ENCODE results near the gene CCM2L. TPM values are rescaled to one million over a fixed set of nuclear protein-coding genes. Genes with fewer than 3 reads are reported as not detected.

CCM2L gene
- total and polyA plus RNA-seq, 9 of the 15 experiments (the other 6 are each of a cell fraction or from before 2014, with no cell fraction given) = 0.04 TPM; not detected in 8

GRCh38 chr20:32017711-32018251 lies 7.5 kb downstream of the CCM2L start:
- in situ Hi-C loops (cut with MboI) = no loop called here
- intact Hi-C loops (cut with micrococcal nuclease) = loop anchor here (5.0 kb wide), 1 partner anchor 65 kb away; the partner anchor contains the start of gene PDRG1
- no peak for FAIRE-seq

More at GRCh38 chr20:32017711-32018251, 7.5 kb downstream of the CCM2L start:
- 4% methylated on average over 20 of the region's 35 CpGs for WGBS (ENCODE audit: insufficient coverage, low coverage, missing lambda C conversion rate)
- no peak overlapping the region for H3K27ac ChIP-seq (ENCODE audit: extremely low read depth, low read depth, low read length)
- BruUV-seq (replicated peaks) = no TSS peak
- H3K9me3 ChIP-seq (replicated peaks; ENCODE audit: control insufficient read depth, insufficient read depth, low read depth, low read length) = no peaks in the 10 kb centered on the region
- H3K36me3 ChIP-seq (ENCODE audit: control insufficient read depth, insufficient read depth, low read length) = no peaks in the 10 kb centered on the region
- H3K9me1 ChIP-seq (ENCODE audit: control insufficient read depth, insufficient read depth, low read length) = no peaks in the 10 kb centered on the region
- ATAC-seq (peak; percentile 77), DNase-seq (ENCODE audit: extremely low read depth in 1 of 4, low spot score in 3 of 4) (peak; percentile 62 to 81 (median 70))
- peak overlapping the region; percentile 33 for H3K4me2 ChIP-seq (ENCODE audit: insufficient read depth, low read length)
- TF ChIP-seq NRF1 (conservative IDR thresholded peaks at IDR 0.05 in 1 of 2, IDR thresholded peaks at IDR 0.05 in 1 of 2) = 0 out of 4 replicates have a peak, but pooled peaks of 1 of the 2 experiments have one; percentile 25
- no peak for TF ChIP-seq CBFB (CRISPR knock-in tag; IDR thresholded peaks at IDR 0.05)
- 0 out of 2 replicates have a peak, but pooled peaks have one; percentile 39 for TF ChIP-seq CREM (IDR thresholded peaks at IDR 0.05; ENCODE audit: low read depth)
- TF ChIP-seq CTCFL (IDR thresholded peaks at IDR 0.05; ENCODE audit: borderline replicate concordance, insufficient read depth, low read depth, low read length, poor library complexity, severe bottlenecking) = peak; percentile 23
- no peak for TF ChIP-seq ARID3A (IDR thresholded peaks at IDR 0.05; ENCODE audit: borderline replicate concordance, low read depth, low read length)
- peak; percentile 44; the same call in 1 of the 2 replicates for TF ChIP-seq VEZF1 (CRISPR knock-in tag; IDR thresholded peaks at IDR 0.05)
- no peak for TF ChIP-seq NFYB (IDR thresholded peaks at IDR 0.05; ENCODE audit: extremely low read depth, insufficient read length)
- TF ChIP-seq CTBP1 (IDR thresholded peaks at IDR 0.05; ENCODE audit: borderline replicate concordance) = peak; percentile 44; the same call in 1 of the 2 replicates
- TF ChIP-seq CTCF (IDR thresholded peaks at IDR 0.05 in 2 of 3, conservative IDR thresholded peaks at IDR 0.05 in 1 of 3; ENCODE audit: insufficient read depth in 2 of 3, low read depth in 1 of 3, low read length in 3 of 3) = peak; percentile 25 to 45 (median 34); a peak in 2 of 6 replicates
- TF ChIP-seq MTF1 (CRISPR knock-in tag; IDR thresholded peaks at IDR 0.05; ENCODE audit: borderline replicate concordance) = no peak
- POLR2A ChIA-PET = interaction anchor here (1.0 kb wide), 1 partner anchor 10 kb away, joined by 3 read pairs; no protein-coding TSS in a partner anchor
- H3K79me2 ChIP-seq (ENCODE audit: control insufficient read depth, insufficient read depth, low read length) = no peaks in the 10 kb centered on the region
- H2AFZ ChIP-seq (ENCODE audit: low read depth, low read length) = peak overlapping the region; percentile 10; the same call in 1 of the 2 replicates
- peaks cover 6 to 19% of the 10 kb centered on the region in 2 experiments; a peak in 4 of 5 replicates for H3K4me1 ChIP-seq (replicated peaks in 1 of 2; ENCODE audit: control insufficient read depth in 2 of 2, insufficient read depth in 2 of 2, low read length in 2 of 2)
- peaks cover 23 to 64% of the 10 kb centered on the region in 2 experiments for H3K27me3 ChIP-seq (ENCODE audit: control insufficient read depth in 2 of 2, insufficient read depth in 2 of 2, low read length in 2 of 2)
- H3K4me3 ChIP-seq = no peak overlapping the region
- 0 out of 2 replicates have a peak, but pooled peaks cover 11% of the 10 kb centered on the region for H4K20me1 ChIP-seq (replicated peaks; ENCODE audit: control insufficient read depth, insufficient read depth, low read length)
- H3K9ac ChIP-seq (ENCODE audit: insufficient read depth in 1 of 2, low read depth in 2 of 2, low read length in 2 of 2) = no peak overlapping the region
- CTCF ChIA-PET (ENCODE audit: low intra/inter-chr PET ratio) = no interaction called here

Data from K562 (cell line).